ENCODE measurements around the gene BEGAIN. TPM values are rescaled to one million over a fixed set of nuclear protein-coding genes. Genes with fewer than 3 reads are reported as not detected.

BEGAIN gene
- total and polyA plus RNA-seq, 10 donors = 1.8 to 10.0 (median 5.6) TPM

DNA sequence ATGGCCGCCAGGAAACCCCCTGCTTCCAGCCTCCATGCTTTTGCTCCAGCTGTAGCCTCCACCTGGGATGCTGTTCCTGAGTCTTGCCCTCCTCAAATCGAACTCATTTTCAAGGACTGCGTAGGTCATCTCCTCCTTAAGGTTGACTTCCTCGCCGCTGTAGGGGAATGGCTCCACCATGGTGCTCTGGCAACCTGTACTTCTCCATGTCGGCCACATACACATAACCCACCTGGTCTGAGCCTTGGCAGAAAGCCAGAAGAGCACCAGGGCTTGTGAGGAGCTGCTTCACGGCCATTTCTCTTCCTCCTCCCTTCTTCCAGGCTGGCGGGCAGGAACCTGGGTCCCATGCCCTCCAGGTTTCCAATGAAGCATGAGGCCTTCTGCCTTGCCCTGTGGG, 36.7 kb upstream of the BEGAIN start:
- Histone ChIP-seq H3K9me3 (peaks cover 0 to 5% (median 0%) of the 10 kb centered on the region in 8 donors), H3K27ac (no peak overlapping the region), H3K4me1 (peaks cover 0 to 15% (median 8%) of the 10 kb centered on the region in 6 donors), H3K4me3 (no peak overlapping the region), H3K27me3 (replicated peaks in 1 of 7) (peaks cover 0 to 46% (median 0%) of the 10 kb centered on the region in 7 donors), H3K36me3 (no peaks in the 10 kb centered on the region)
- peak; percentile 41 for DNase-seq
- intact Hi-C loops (cut with DNase I; ENCODE audit: low total_unique reads) = no loop called here
- 74 to 89% (median 88%) methylated on average over 8 of the region's 8 CpGs for WGBS, 5 donors
- TF ChIP-seq POLR2A (IDR thresholded peaks at IDR 0.05) = no peak
- no peak for TF ChIP-seq POLR2AphosphoS5 (IDR thresholded peaks at IDR 0.05)
- TF ChIP-seq, protein P1, sequence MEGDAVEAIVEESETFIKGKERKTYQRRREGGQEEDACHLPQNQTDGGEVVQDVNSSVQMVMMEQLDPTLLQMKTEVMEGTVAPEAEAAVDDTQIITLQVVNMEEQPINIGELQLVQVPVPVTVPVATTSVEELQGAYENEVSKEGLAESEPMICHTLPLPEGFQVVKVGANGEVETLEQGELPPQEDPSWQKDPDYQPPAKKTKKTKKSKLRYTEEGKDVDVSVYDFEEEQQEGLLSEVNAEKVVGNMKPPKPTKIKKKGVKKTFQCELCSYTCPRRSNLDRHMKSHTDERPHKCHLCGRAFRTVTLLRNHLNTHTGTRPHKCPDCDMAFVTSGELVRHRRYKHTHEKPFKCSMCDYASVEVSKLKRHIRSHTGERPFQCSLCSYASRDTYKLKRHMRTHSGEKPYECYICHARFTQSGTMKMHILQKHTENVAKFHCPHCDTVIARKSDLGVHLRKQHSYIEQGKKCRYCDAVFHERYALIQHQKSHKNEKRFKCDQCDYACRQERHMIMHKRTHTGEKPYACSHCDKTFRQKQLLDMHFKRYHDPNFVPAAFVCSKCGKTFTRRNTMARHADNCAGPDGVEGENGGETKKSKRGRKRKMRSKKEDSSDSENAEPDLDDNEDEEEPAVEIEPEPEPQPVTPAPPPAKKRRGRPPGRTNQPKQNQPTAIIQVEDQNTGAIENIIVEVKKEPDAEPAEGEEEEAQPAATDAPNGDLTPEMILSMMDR (IDR thresholded peaks at IDR 0.05 in 8 of 11, conservative IDR thresholded peaks at IDR 0.05 in 3 of 11) = no peak

DNA sequence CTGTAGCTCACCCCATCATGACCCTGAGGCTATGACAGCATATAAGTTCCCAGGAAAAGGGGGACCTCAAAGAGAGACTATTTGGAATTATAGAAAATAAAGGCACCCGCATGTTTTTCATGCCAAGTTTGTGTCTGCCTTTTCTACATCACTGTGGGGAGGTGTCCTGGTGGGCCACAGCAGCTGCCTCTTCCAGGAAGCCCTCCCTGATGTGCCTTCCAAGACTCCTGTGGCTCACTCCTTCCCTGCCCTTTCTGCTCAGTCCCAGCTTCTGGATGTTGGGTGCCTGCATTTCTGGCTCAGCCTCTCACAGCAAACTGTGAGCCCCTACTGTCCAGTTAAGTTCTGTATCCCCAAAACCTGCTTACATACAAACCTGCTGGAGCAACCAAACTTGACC, 36.3 kb upstream of the BEGAIN start:
- Histone ChIP-seq H3K4me3 (no peak overlapping the region), H3K36me3 (no peaks in the 10 kb centered on the region), H3K27me3 (replicated peaks in 1 of 7) (peaks cover 0 to 42% (median 0%) of the 10 kb centered on the region in 7 donors), H3K9me3 (peaks cover 0 to 5% (median 0%) of the 10 kb centered on the region in 8 donors), H3K4me1 (peaks cover 2 to 19% (median 12%) of the 10 kb centered on the region in 6 donors), H3K27ac (no peak overlapping the region)
- WGBS, 5 donors = 62 to 100% (median 100%) methylated on average over 1 of the region's 1 CpG
- TF ChIP-seq POLR2A (IDR thresholded peaks at IDR 0.05) = no peak
- TF ChIP-seq, protein P1 (IDR thresholded peaks at IDR 0.05 in 8 of 11, conservative IDR thresholded peaks at IDR 0.05 in 3 of 11) = no peak
- TF ChIP-seq POLR2AphosphoS5 (IDR thresholded peaks at IDR 0.05) = no peak
- DNase-seq = no peak
- intact Hi-C loops (cut with DNase I; ENCODE audit: low total_unique reads) = no loop called here

- H3K9me3 ChIP-seq = peaks cover 0 to 5% (median 0%) of the 10 kb centered on the region in 8 donors
- peaks cover 0 to 41% (median 0%) of the 10 kb centered on the region in 7 donors for H3K27me3 ChIP-seq (replicated peaks in 1 of 7)
- no peak overlapping the region for H3K27ac ChIP-seq
- intact Hi-C loops (cut with DNase I; ENCODE audit: low total_unique reads) = no loop called here
- peaks cover 5 to 26% (median 18%) of the 10 kb centered on the region in 6 donors for H3K4me1 ChIP-seq
- no peaks in the 10 kb centered on the region for H3K36me3 ChIP-seq
- DNase-seq = peak; percentile 51
- no peak overlapping the region for H3K4me3 ChIP-seq
- 84 to 90% (median 86%) methylated on average over 19 to 22 of the region's 22 CpGs for WGBS, 5 donors
- TF ChIP-seq POLR2AphosphoS5 (IDR thresholded peaks at IDR 0.05) (no peak), POLR2A (IDR thresholded peaks at IDR 0.05) (no peak)
- TF ChIP-seq, protein P1 (IDR thresholded peaks at IDR 0.05 in 8 of 11, conservative IDR thresholded peaks at IDR 0.05 in 3 of 11) = no peak
Measured at GRCh38 chr14:100622708-100623485, 35.7 kb upstream of the BEGAIN start.

- TF ChIP-seq POLR2AphosphoS5 (IDR thresholded peaks at IDR 0.05) = peak in 1 of 3 donors; percentile 32
- TF ChIP-seq, protein P1 (IDR thresholded peaks at IDR 0.05 in 8 of 11, conservative IDR thresholded peaks at IDR 0.05 in 3 of 11) = no peak
- TF ChIP-seq POLR2A (IDR thresholded peaks at IDR 0.05) = no peak
- intact Hi-C loops (cut with DNase I; ENCODE audit: low total_unique reads) = no loop called here
- Histone ChIP-seq H3K36me3 (no peaks in the 10 kb centered on the region), H3K9me3 (peaks cover 0 to 5% (median 0%) of the 10 kb centered on the region in 8 donors), H3K27me3 (replicated peaks in 1 of 7) (peaks cover 0 to 41% (median 0%) of the 10 kb centered on the region in 7 donors), H3K4me3 (no peak overlapping the region), H3K4me1 (peaks cover 5 to 32% (median 25%) of the 10 kb centered on the region in 6 donors), H3K27ac (no peak overlapping the region)
- DNase-seq = peak; percentile 54
- 30 to 71% (median 39%) methylated on average over 4 to 8 of the region's 8 CpGs for WGBS, 5 donors
Measured at GRCh38 chr14:100622224-100622623, 35.0 kb upstream of the BEGAIN start.

Data from spleen (tissue), 11 donors.